Subcutaneous abdominal adipose tissue (tissue), 5 donors: ENCODE data around the gene TMEM52B.
"Not testable (repeated sequence)": the region's sequence is repeated elsewhere in the genome, so short reads cannot be mapped to it uniquely, and the experiment has no call there.

Experiments used
- H3K27ac ChIP-seq: one replicate; pipeline ENCODE4 v1.7.0; 2013; ENCODE audit warnings: low read depth, mild to moderate bottlenecking, inconsistent platforms, low read length, moderate library complexity
- H3K27me3 ChIP-seq, 5 donors: one replicate each; pipeline ENCODE4 v1.7.0; 2013; ENCODE audit warnings: low read length in 5 of 5, inconsistent platforms in 1 of 5; ENCODE audit not compliant: control insufficient read depth in 5 of 5, insufficient read depth in 4 of 5
- H3K36me3 ChIP-seq, 5 donors: one replicate each; pipeline ENCODE4 v1.7.0; 2013; ENCODE audit warnings: low read length in 5 of 5; ENCODE audit not compliant: control insufficient read depth in 5 of 5, insufficient read depth in 5 of 5
- H3K4me1 ChIP-seq, 5 donors: one replicate each; pipeline ENCODE4 v1.7.0; 2013; ENCODE audit warnings: low read length in 5 of 5, mild to moderate bottlenecking in 3 of 5, moderate library complexity in 1 of 5; ENCODE audit not compliant: control insufficient read depth in 5 of 5, insufficient read depth in 5 of 5
- H3K4me3 ChIP-seq, 5 donors: one replicate each; pipeline ENCODE4 v1.7.0; 2013; ENCODE audit warnings: low read length in 5 of 5, low read depth in 1 of 5
- H3K9ac ChIP-seq, 5 donors: one replicate each; pipeline ENCODE4 v1.7.0; 2013; ENCODE audit warnings: low read length in 5 of 5, mild to moderate bottlenecking in 4 of 5, moderate library complexity in 3 of 5
- H3K9me3 ChIP-seq, 5 donors: one replicate each; pipeline ENCODE4 v1.7.0; 2013; ENCODE audit warnings: low read length in 5 of 5; ENCODE audit not compliant: control insufficient read depth in 5 of 5
- donor health status: healthy.
- donor health status: healthy.
- donor health status: healthy.
- donor health status: healthy.
- donor health status: healthy.

The TMEM52B gene

GRCh38 chr12:10186958-10187357 lies 8.1 kb downstream of the TMEM52B start:
- H3K4me1 ChIP-seq, H3K27ac ChIP-seq: not testable (repeated sequence)

DNA sequence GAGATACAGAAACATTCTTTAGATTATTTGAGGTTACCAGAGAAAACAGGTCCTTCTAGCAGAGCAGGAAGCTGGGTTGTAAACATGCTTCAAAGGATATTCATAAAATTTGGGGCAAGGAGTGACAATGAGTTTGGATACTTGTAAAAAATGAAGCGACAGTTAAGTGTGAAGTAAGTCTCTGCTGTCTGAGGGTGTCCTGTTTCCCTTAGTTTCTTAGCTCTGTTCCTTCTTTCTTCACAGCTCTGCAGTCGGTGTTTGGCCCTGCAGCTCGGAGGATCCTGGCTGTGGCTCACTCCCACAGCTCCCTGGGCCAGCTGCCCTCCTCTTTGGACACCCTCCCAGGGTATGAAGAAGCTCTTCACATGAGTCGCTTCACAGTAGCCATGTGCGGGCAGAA lies 10.8 kb downstream of the TMEM52B start:
- H3K9me3 ChIP-seq, result no peaks in the 10 kb centered on the region
- H3K27ac ChIP-seq, result no peak overlapping the region
- H3K4me3 ChIP-seq, result no peak overlapping the region
- no peaks in the 10 kb centered on the region for H3K36me3 ChIP-seq
- H3K4me1 ChIP-seq, result peaks cover 0 to under 1% (median 0%) of the 10 kb centered on the region in 5 donors
- peaks cover 0 to 2% (median 0%) of the 10 kb centered on the region in 5 donors for H3K27me3 ChIP-seq
- no peak overlapping the region for H3K9ac ChIP-seq

More at GRCh38 chr12:10186958-10187357, 8.1 kb downstream of the TMEM52B start:
- H3K4me3 ChIP-seq, H3K9ac ChIP-seq, H3K36me3 ChIP-seq, H3K9me3 ChIP-seq, H3K27me3 ChIP-seq: not testable (repeated sequence)

GRCh38 chr12:10190558-10191388 lies 11.9 kb downstream of the TMEM52B start:
- H3K27me3 ChIP-seq, result no peaks in the 10 kb centered on the region
- H3K27ac ChIP-seq, result no peak overlapping the region
- no peak overlapping the region for H3K9ac ChIP-seq
- H3K9me3 ChIP-seq, result no peaks in the 10 kb centered on the region
- H3K4me3 ChIP-seq, result no peak overlapping the region
- no peaks in the 10 kb centered on the region for H3K4me1 ChIP-seq
- no peaks in the 10 kb centered on the region for H3K36me3 ChIP-seq

- Histone ChIP-seq H3K4me3 (no peak overlapping the region), H3K9me3 (no peaks in the 10 kb centered on the region), H3K27ac (no peak overlapping the region), H3K27me3 (no peaks in the 10 kb centered on the region), H3K36me3 (no peaks in the 10 kb centered on the region), H3K9ac (no peak overlapping the region), H3K4me1 (no peaks in the 10 kb centered on the region)
These were observed 13.0 kb downstream of the TMEM52B start for GRCh38 chr12:10191865-10192264.

DNA sequence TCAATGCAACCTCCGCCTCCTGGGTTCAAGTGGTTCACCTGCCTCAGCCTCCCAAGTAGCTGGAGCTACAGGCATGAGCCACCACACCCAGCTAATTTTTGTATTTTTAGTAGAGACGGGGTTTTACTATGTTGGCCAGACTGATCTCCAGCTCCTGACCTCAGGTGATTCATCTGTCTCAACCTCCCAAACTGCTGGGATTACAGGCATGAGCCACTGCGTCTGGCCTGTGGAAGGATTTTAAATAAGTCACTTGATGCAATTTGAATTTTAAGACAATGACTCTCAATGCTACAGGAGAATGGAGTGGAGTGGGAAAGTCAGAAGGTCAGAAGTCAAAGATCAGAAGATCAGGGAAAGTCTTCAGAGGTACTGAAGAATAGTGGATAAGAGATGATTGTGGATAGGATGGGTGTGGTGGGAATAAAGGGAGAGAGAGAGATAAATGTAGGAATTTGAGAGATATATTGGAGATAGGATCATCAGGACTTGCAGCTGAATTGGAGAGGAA lies 15.4 kb downstream of the TMEM52B start:
- Histone ChIP-seq H3K27ac (no peak overlapping the region), H3K27me3 (no peaks in the 10 kb centered on the region), H3K4me1 (no peaks in the 10 kb centered on the region), H3K36me3 (no peaks in the 10 kb centered on the region), H3K9ac (no peak overlapping the region), H3K9me3 (no peaks in the 10 kb centered on the region), H3K4me3 (no peak overlapping the region)

DNA sequence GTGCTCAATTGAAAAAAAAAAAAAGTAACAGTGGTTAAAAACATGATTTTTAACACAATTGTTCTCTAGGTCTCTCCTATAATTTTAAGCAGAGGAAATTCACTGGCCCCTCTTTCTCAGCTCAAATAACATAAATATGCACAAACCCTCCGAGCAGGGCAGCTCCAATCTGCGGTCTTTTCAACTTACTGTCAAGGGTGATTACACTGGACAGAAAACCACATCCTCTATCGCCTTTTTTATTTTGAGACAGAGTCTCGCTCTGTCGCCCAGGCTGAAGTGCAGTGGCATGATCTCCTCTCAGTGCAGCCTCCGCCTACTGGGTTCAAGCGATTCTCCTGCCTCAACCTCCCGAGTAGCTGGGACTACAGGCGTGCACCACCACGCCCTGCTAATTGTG lies 17.4 kb downstream of the TMEM52B start:
- Histone ChIP-seq H3K9ac (no peak overlapping the region), H3K36me3 (no peaks in the 10 kb centered on the region), H3K4me1 (no peaks in the 10 kb centered on the region), H3K27me3 (no peaks in the 10 kb centered on the region), H3K27ac (no peak overlapping the region), H3K4me3 (no peak overlapping the region), H3K9me3 (no peaks in the 10 kb centered on the region)

- Histone ChIP-seq H3K4me3 (no peak overlapping the region), H3K9me3 (no peaks in the 10 kb centered on the region), H3K4me1 (no peaks in the 10 kb centered on the region), H3K36me3 (no peaks in the 10 kb centered on the region), H3K27me3 (no peaks in the 10 kb centered on the region), H3K27ac (no peak overlapping the region), H3K9ac (no peak overlapping the region)
These were observed 19.0 kb downstream of the TMEM52B start for GRCh38 chr12:10197879-10198278.

DNA sequence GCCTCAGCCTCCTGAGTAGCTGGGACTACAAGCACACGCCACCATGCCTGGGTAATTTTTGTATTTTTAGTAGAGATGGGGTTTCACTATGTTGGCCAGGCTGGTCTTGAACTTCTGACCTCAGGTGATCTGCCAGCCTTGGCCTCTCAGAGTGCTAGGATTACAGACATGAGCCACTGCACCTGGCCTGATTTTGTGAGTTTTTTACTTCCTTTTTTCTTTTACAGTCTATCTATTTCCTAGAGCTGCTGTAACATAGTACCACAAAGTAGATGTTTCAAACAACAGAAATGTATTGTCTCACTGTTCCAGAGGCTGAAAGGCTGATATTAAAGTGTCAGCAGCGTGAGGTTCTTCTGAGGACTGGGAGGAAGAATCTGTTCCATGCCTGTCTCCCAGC lies 25.7 kb downstream of the TMEM52B start:
- H3K9ac ChIP-seq, H3K4me1 ChIP-seq, H3K36me3 ChIP-seq, H3K27me3 ChIP-seq, H3K9me3 ChIP-seq, H3K27ac ChIP-seq, H3K4me3 ChIP-seq: not testable (repeated sequence)

- H3K4me3 ChIP-seq, result no peak overlapping the region
- no peak overlapping the region for H3K9ac ChIP-seq
- H3K36me3 ChIP-seq, result no peaks in the 10 kb centered on the region
- H3K4me1 ChIP-seq, result peaks cover 0 to 6% (median 0%) of the 10 kb centered on the region in 5 donors
- H3K27me3 ChIP-seq, result no peaks in the 10 kb centered on the region
- no peak overlapping the region for H3K27ac ChIP-seq
- H3K9me3 ChIP-seq, result no peaks in the 10 kb centered on the region
These were observed 26.5 kb downstream of the TMEM52B start for GRCh38 chr12:10205220-10205807.

GRCh38 chr12:10207136-10207535 lies 28.3 kb downstream of the TMEM52B start:
- H3K27ac ChIP-seq, result no peak overlapping the region
- H3K36me3 ChIP-seq, result no peaks in the 10 kb centered on the region
- no peaks in the 10 kb centered on the region for H3K9me3 ChIP-seq
- peaks cover 0 to 6% (median 0%) of the 10 kb centered on the region in 5 donors for H3K4me1 ChIP-seq
- no peaks in the 10 kb centered on the region for H3K27me3 ChIP-seq
- H3K4me3 ChIP-seq, result no peak overlapping the region
- H3K9ac ChIP-seq, result no peak overlapping the region
